Measurements from ENCODE around the gene C2CD5.
"Not testable (repeated sequence)": the region's sequence is repeated elsewhere in the genome, so short reads cannot be mapped to it uniquely, and the experiment has no call there.

Gene C2CD5

GRCh38 chr12:22477166-22477893 is 67.0 kb downstream of the C2CD5 start:
- DNase-seq, result no peak

GRCh38 chr12:22476133-22476532 is 68.2 kb downstream of the C2CD5 start:
- DNase-seq, result no peak

- DNase-seq, result no peak
Measured at GRCh38 chr12:22474970-22475720, 69.2 kb downstream of the C2CD5 start.

- no peak for DNase-seq
Measured at GRCh38 chr12:22473212-22473611, 71.1 kb downstream of the C2CD5 start.

GRCh38 chr12:22467190-22467589 is 77.2 kb downstream of the C2CD5 start:
- DNase-seq, result no peak

- no peak for DNase-seq
Measured at GRCh38 chr12:22463306-22463705, 81.0 kb downstream of the C2CD5 start.

GRCh38 chr12:22461786-22462185 is 82.6 kb downstream of the C2CD5 start:
- DNase-seq, result no peak

GRCh38 chr12:22459838-22460490 is 84.4 kb downstream of the C2CD5 start:
- DNase-seq, result no peak

- no peak for DNase-seq
Measured at GRCh38 chr12:22458298-22458937, 85.9 kb downstream of the C2CD5 start.

GRCh38 chr12:22457085-22457484 is 87.3 kb downstream of the C2CD5 start:
- DNase-seq, result no peak

- DNase-seq, result no peak
Measured at GRCh38 chr12:22453511-22453910, 90.8 kb downstream of the C2CD5 start.

- no peak for DNase-seq
Measured at GRCh38 chr12:22447223-22447622, 97.1 kb downstream of the C2CD5 start.

GRCh38 chr12:22444317-22444665 is 100.1 kb downstream of the C2CD5 start:
- DNase-seq, result not testable (repeated sequence)

- peak; percentile 78 for DNase-seq
Measured at GRCh38 chr12:22443379-22444316, 100.7 kb downstream of the C2CD5 start.

- DNase-seq, result peak; percentile 23
Measured at GRCh38 chr12:22437031-22437806, 107.1 kb downstream of the C2CD5 start.

- DNase-seq, result no peak
Measured at GRCh38 chr12:22435583-22435982, 108.8 kb downstream of the C2CD5 start.

GRCh38 chr12:22431693-22432251 is 112.6 kb downstream of the C2CD5 start:
- DNase-seq, result no peak

- DNase-seq, result no peak
Measured at GRCh38 chr12:22416801-22417200, 127.5 kb downstream of the C2CD5 start.

- no peak for DNase-seq
Measured at GRCh38 chr12:22415342-22416309, 128.7 kb downstream of the C2CD5 start.

- DNase-seq, result no peak
Measured at GRCh38 chr12:22414742-22415141, 129.6 kb downstream of the C2CD5 start.

Data from NCI-H1048 (cell line).